OCI-LY1 (cell line): ENCODE data around the gene CFAP141.

Source experiments
- CTCF ChIP-seq: fragments of 200-600 bp; sonication (generic), shearing (Covaris generic); IDR thresholded peaks from 2 replicates; pipeline ENCODE4 v1.5.1; 2017; ENCODE audit warnings: mild to moderate bottlenecking, antibody characterized with exemption, low read length, moderate library complexity, mixed read lengths
- EZH2 ChIP-seq: fragments of 200-600 bp; sonication (generic), shearing (Covaris generic); IDR thresholded peaks from 2 replicates; pipeline ENCODE4 v1.8.0; 2017; ENCODE audit warnings: borderline replicate concordance, mixed run types, mild to moderate bottlenecking, antibody characterized with exemption, low read length, moderate library complexity, mixed read lengths

- no peak for TF ChIP-seq CTCF
- no peak for TF ChIP-seq EZH2
Observed at GRCh38 chr1:154219541-154219940, 13.4 kb upstream of the CFAP141 start.
